Trophoblast cell (in vitro differentiated cells and primary cell): ENCODE data around the gene CSN1S1. TPM values are rescaled to one million over a fixed set of nuclear protein-coding genes. Genes with fewer than 3 reads are reported as not detected.
A peak's percentile ranks its signal among the peaks of the same experiment; 100 is the strongest.

Experiments used
- DNase-seq, 2 donors: peaks; one replicate each; pipeline ENCODE4 v3.0.0-alpha.2; 2016
- H2AFZ ChIP-seq: 2 replicates; pipeline ENCODE4 v1.6.1; 2013; ENCODE audit warnings: low read length, moderate library complexity, mild to moderate bottlenecking; ENCODE audit not compliant: insufficient read depth, poor library complexity
- H2AK5ac ChIP-seq: 2 replicates; pipeline ENCODE4 v1.6.1; 2013; ENCODE audit warnings: mild to moderate bottlenecking, low read length
- H2BK120ac ChIP-seq: 2 replicates; pipeline ENCODE4 v1.6.1; 2013; ENCODE audit warnings: low read length, mild to moderate bottlenecking, moderate library complexity; ENCODE audit not compliant: insufficient read depth, poor library complexity
- H2BK12ac ChIP-seq: 2 replicates; pipeline ENCODE4 v1.6.1; 2013; ENCODE audit warnings: mild to moderate bottlenecking, low read length, moderate library complexity
- H2BK5ac ChIP-seq: 2 replicates; pipeline ENCODE4 v1.6.1; 2013; ENCODE audit warnings: low read length, low read depth, moderate library complexity, mild to moderate bottlenecking; ENCODE audit not compliant: poor library complexity
- H3K14ac ChIP-seq: 2 replicates; pipeline ENCODE4 v1.6.1; 2013; ENCODE audit warnings: mild to moderate bottlenecking, low read length
- H3K18ac ChIP-seq: 2 replicates; pipeline ENCODE4 v1.6.1; 2013; ENCODE audit warnings: mild to moderate bottlenecking, low read length
- H3K23ac ChIP-seq: 2 replicates; pipeline ENCODE4 v1.6.1; 2013; ENCODE audit warnings: low read length
- H3K27ac ChIP-seq: 2 replicates; pipeline ENCODE4 v1.5.1; 2013; ENCODE audit warnings: low read depth, mild to moderate bottlenecking, inconsistent platforms, low read length, moderate library complexity
- H3K27me3 ChIP-seq: 2 replicates; pipeline ENCODE4 v1.6.1; 2013; ENCODE audit warnings: inconsistent platforms, mild to moderate bottlenecking, low read length, moderate library complexity; ENCODE audit not compliant: insufficient read depth
- H3K36me3 ChIP-seq, 2 experiments: 1 replicate in 1 of 2; 2 replicates in 1 of 2; pipeline ENCODE4 v1.6.1; 2013; ENCODE audit warnings: low read length in 2 of 2, mild to moderate bottlenecking in 2 of 2, moderate library complexity in 1 of 2; ENCODE audit not compliant: insufficient read depth in 2 of 2, control insufficient read depth in 1 of 2
- H3K4ac ChIP-seq: 2 replicates; pipeline ENCODE4 v1.6.1; 2013; ENCODE audit warnings: low read depth, mild to moderate bottlenecking, low read length, moderate library complexity
- H3K4me1 ChIP-seq, 2 experiments: 1 replicate in 1 of 2; 2 replicates in 1 of 2; pipeline ENCODE4 v1.6.1; 2013; ENCODE audit warnings: low read length in 2 of 2, mild to moderate bottlenecking in 2 of 2, moderate library complexity in 1 of 2; ENCODE audit not compliant: insufficient read depth in 2 of 2, control insufficient read depth in 1 of 2
- H3K4me2 ChIP-seq: 2 replicates; pipeline ENCODE4 v1.6.1; 2013; ENCODE audit warnings: inconsistent platforms, mild to moderate bottlenecking, low read length, moderate library complexity
- H3K4me3 ChIP-seq: 2 replicates; pipeline ENCODE4 v1.5.1; 2013; ENCODE audit warnings: mild to moderate bottlenecking, low read depth, low read length, inconsistent platforms
- H3K79me1 ChIP-seq: one replicate; pipeline ENCODE4 v1.6.1; 2013; ENCODE audit warnings: low read length
- H3K79me2 ChIP-seq: 2 replicates; pipeline ENCODE4 v1.6.1; 2013; ENCODE audit warnings: low read length, mild to moderate bottlenecking; ENCODE audit not compliant: control insufficient read depth, insufficient read depth, poor library complexity
- H3K9ac ChIP-seq: 2 replicates; pipeline ENCODE4 v1.6.1; 2013; ENCODE audit warnings: mild to moderate bottlenecking, low read length
- H3K9me3 ChIP-seq: 2 replicates; pipeline ENCODE4 v1.6.1; 2013; ENCODE audit warnings: low read depth, mild to moderate bottlenecking, control low read depth, inconsistent platforms, low read length; ENCODE audit not compliant: insufficient read depth
- H4K12ac ChIP-seq: 2 replicates; pipeline ENCODE4 v1.6.1; 2013; ENCODE audit warnings: low read depth, mild to moderate bottlenecking, low read length, moderate library complexity
- H4K8ac ChIP-seq: 2 replicates; pipeline ENCODE4 v1.6.1; 2013; ENCODE audit warnings: low read depth, mild to moderate bottlenecking, low read length, moderate library complexity
- H4K91ac ChIP-seq: one replicate; pipeline ENCODE4 v1.6.1; 2013; ENCODE audit warnings: low read depth, mild to moderate bottlenecking, low read length, moderate library complexity
- WGBS: extraction: QIAGEN DNeasy Blood & Tissue Kit; methylation state at CpG from one replicate; pipeline ENCODE4 v1.1.7; 2013; ENCODE audit warnings: missing lambda C conversion rate; ENCODE audit not compliant: insufficient read length, insufficient coverage; ENCODE audit errors: extremely low coverage; 5-methylcytosine and 5-hydroxymethylcytosine counted together
- polyA plus RNA-seq: library from polyadenylated mRNA; stranded (reverse); fragments of 200-250 nt; gene quantifications from 2 replicates; pipeline ENCODE4 v1.2.3, GENCODE V29; 2013

The CSN1S1 gene
- 0.04 and 0.07 TPM in 2 replicates for polyA plus RNA-seq

GRCh38 chr4:69930768-69931167 lies at the start of gene CSN1S1:
TSS of gene CSN1S1 (plus strand) at chr4:69931068. CDS start at chr4:69932556, 1,488 bp downstream.
- H3K4ac ChIP-seq: no peak within 1 kb of the TSS
- H4K91ac ChIP-seq: no peak within 1 kb of the TSS

GRCh38 chr4:69881173-69881773 lies 49.6 kb upstream of the CSN1S1 start:
- Histone ChIP-seq H2BK120ac (no peak overlapping the region), H3K9ac (no peak overlapping the region), H2BK12ac (no peak overlapping the region), H4K8ac (no peak overlapping the region), H3K14ac (no peak overlapping the region), H4K91ac (no peak overlapping the region), H3K4me3 (no peak overlapping the region), H3K4ac (no peak overlapping the region), H4K12ac (no peak overlapping the region), H3K18ac (no peak overlapping the region), H3K23ac (no peak overlapping the region), H2AFZ (no peak overlapping the region), H3K4me2 (no peak overlapping the region), H2AK5ac (no peak overlapping the region), H3K27ac (no peak overlapping the region), H3K27me3 (no peaks in the 10 kb centered on the region), H3K36me3 (no peaks in the 10 kb centered on the region), H3K79me1 (no peaks in the 10 kb centered on the region), H3K79me2 (no peaks in the 10 kb centered on the region), H3K9me3 (peaks cover 5% of the 10 kb centered on the region), H3K4me1 (no peaks in the 10 kb centered on the region), H2BK5ac (no peak overlapping the region)
- DNase-seq: peak; percentile 27 to 70

More at GRCh38 chr4:69930768-69931167, at the start of gene CSN1S1:
- Histone ChIP-seq H3K36me3 (no peaks in the 10 kb centered on the region), H3K79me2 (no peaks in the 10 kb centered on the region), H3K27ac (no peak within 1 kb of the TSS), H4K8ac (no peak within 1 kb of the TSS), H3K79me1 (no peaks in the 10 kb centered on the region), H2AK5ac (no peak within 1 kb of the TSS), H3K9me3 (no peaks in the 10 kb centered on the region), H3K4me3 (no peak within 1 kb of the TSS), H3K9ac (no peak within 1 kb of the TSS), H4K12ac (no peak within 1 kb of the TSS), H3K27me3 (no peaks in the 10 kb centered on the region), H2AFZ (no peak within 1 kb of the TSS), H3K14ac (no peak within 1 kb of the TSS), H2BK12ac (no peak within 1 kb of the TSS), H3K18ac (no peak within 1 kb of the TSS), H3K4me1 (no peaks in the 10 kb centered on the region), H2BK120ac (no peak within 1 kb of the TSS), H3K23ac (no peak within 1 kb of the TSS), H3K4me2 (no peak within 1 kb of the TSS), H2BK5ac (no peak within 1 kb of the TSS)
- WGBS: no CpG with 5 or more reads among the region's 3 CpGs
- no peak for DNase-seq

- peaks cover 5% of the 10 kb centered on the region for H3K9me3 ChIP-seq
- no peaks in the 10 kb centered on the region for H3K4me1 ChIP-seq
- no peak for DNase-seq
- no peak overlapping the region for H3K27ac ChIP-seq
- no peaks in the 10 kb centered on the region for H3K79me1 ChIP-seq
- no peak overlapping the region for H3K14ac ChIP-seq
- no peaks in the 10 kb centered on the region for H3K36me3 ChIP-seq
- no peak overlapping the region for H3K18ac ChIP-seq
- H3K4me3 ChIP-seq: no peak overlapping the region
- no peak overlapping the region for H2BK5ac ChIP-seq
- no peak overlapping the region for H3K4me2 ChIP-seq
- no peak overlapping the region for H4K12ac ChIP-seq
- H4K91ac ChIP-seq: no peak overlapping the region
- H2AFZ ChIP-seq: no peak overlapping the region
- no peak overlapping the region for H3K4ac ChIP-seq
- H2AK5ac ChIP-seq: no peak overlapping the region
- no peaks in the 10 kb centered on the region for H3K79me2 ChIP-seq
- no peaks in the 10 kb centered on the region for H3K27me3 ChIP-seq
- H2BK12ac ChIP-seq: no peak overlapping the region
- H3K9ac ChIP-seq: no peak overlapping the region
- no peak overlapping the region for H4K8ac ChIP-seq
- H2BK120ac ChIP-seq: no peak overlapping the region
- H3K23ac ChIP-seq: no peak overlapping the region
Observed at GRCh38 chr4:69882150-69882549, 48.7 kb upstream of the CSN1S1 start.

GRCh38 chr4:69888336-69888735 lies 42.5 kb upstream of the CSN1S1 start:
- Histone ChIP-seq H2AFZ (no peak overlapping the region), H4K12ac (no peak overlapping the region), H2BK120ac (no peak overlapping the region), H3K4me3 (no peak overlapping the region), H3K79me1 (no peaks in the 10 kb centered on the region), H3K27ac (no peak overlapping the region), H2AK5ac (no peak overlapping the region), H3K9ac (no peak overlapping the region), H3K14ac (no peak overlapping the region), H2BK5ac (no peak overlapping the region), H3K23ac (no peak overlapping the region), H3K4me2 (no peak overlapping the region), H3K27me3 (no peaks in the 10 kb centered on the region), H3K18ac (no peak overlapping the region), H2BK12ac (no peak overlapping the region), H4K8ac (no peak overlapping the region), H4K91ac (no peak overlapping the region), H3K36me3 (no peaks in the 10 kb centered on the region), H3K4me1 (no peaks in the 10 kb centered on the region), H3K79me2 (no peaks in the 10 kb centered on the region), H3K4ac (no peak overlapping the region), H3K9me3 (peaks cover 3% of the 10 kb centered on the region)
- DNase-seq: no peak
